GM21619 (cell line): ENCODE data around the gene SEC16A.
A peak's percentile ranks its signal among the peaks of the same experiment; 100 is the strongest.

Source experiments
- ATAC-seq: cut with Tn5 transposase; IDR thresholded peaks from one replicate; pipeline ENCODE4 v1.9.1; 2021; ENCODE audit not compliant: unreplicated experiment

Gene SEC16A

GRCh38 chr9:136402067-136402466, 80.8 kb downstream of the SEC16A start:
- no peak for ATAC-seq

- ATAC-seq, result no peak
Measured at GRCh38 chr9:136401173-136401922, 81.5 kb downstream of the SEC16A start.

GRCh38 chr9:136400038-136400834, 82.6 kb downstream of the SEC16A start, which contains the start of gene SNAPC4:
Gene SNAPC4, minus strand, starts transcription at chr9:136400170. Its CDS starts 1,742 bp downstream, at chr9:136398428.
- ATAC-seq, result peak; percentile 55

- ATAC-seq, result peak; percentile 30
Measured at GRCh38 chr9:136399176-136400037, 83.4 kb downstream of the SEC16A start.

GRCh38 chr9:136398286-136398685, 84.6 kb downstream of the SEC16A start:
- no peak for ATAC-seq

- ATAC-seq, result no peak
Measured at GRCh38 chr9:136397643-136398042, 85.2 kb downstream of the SEC16A start.

- ATAC-seq, result no peak
Measured at GRCh38 chr9:136396219-136396515, 86.7 kb downstream of the SEC16A start.

GRCh38 chr9:136395345-136396218, 87.3 kb downstream of the SEC16A start:
- no peak for ATAC-seq

- no peak for ATAC-seq
Measured at GRCh38 chr9:136395020-136395340, 87.9 kb downstream of the SEC16A start.

- no peak for ATAC-seq
Measured at GRCh38 chr9:136394312-136395019, 88.4 kb downstream of the SEC16A start.

GRCh38 chr9:136393531-136393930, 89.3 kb downstream of the SEC16A start:
- ATAC-seq, result no peak

GRCh38 chr9:136392538-136393449, 90.0 kb downstream of the SEC16A start:
- ATAC-seq, result no peak

- no peak for ATAC-seq
Measured at GRCh38 chr9:136391737-136392537, 90.9 kb downstream of the SEC16A start.
